Measurements from ENCODE around the gene HACD3.
"Not testable (repeated sequence)": the region's sequence is repeated elsewhere in the genome, so short reads cannot be mapped to it uniquely, and the experiment has no call there.

The HACD3 gene

GRCh38 chr15:65550681-65551098 is 20.4 kb downstream of the HACD3 start:
- DNase-seq = no peak

GRCh38 chr15:65551183-65551582 is 20.9 kb downstream of the HACD3 start:
- no peak for DNase-seq

- not testable (repeated sequence) for DNase-seq
These were observed 22.6 kb downstream of the HACD3 start for GRCh38 chr15:65552851-65553250.

GRCh38 chr15:65553691-65554090 is 23.4 kb downstream of the HACD3 start:
- no peak for DNase-seq

GRCh38 chr15:65556622-65557021 is 26.4 kb downstream of the HACD3 start:
- no peak for DNase-seq

DNA sequence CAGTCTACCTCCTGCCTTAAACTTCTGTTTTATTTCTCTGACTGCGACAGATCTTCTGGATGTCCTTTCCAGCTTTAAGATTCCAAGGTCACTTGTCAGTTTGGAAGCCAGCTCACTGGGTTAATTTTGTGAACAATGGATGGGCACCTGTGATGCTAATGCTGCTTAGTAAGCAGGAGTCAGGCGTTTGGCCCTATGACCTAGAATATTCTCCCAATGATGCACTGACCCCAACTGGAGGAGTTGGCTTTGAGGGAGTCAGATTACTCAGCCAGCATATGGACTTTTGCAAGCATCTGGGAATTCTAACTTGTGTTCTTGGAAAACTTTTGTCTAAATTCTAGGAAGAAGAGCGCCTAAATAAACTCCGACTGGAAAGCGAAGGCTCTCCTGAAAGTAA is 28.1 kb downstream of the HACD3 start:
- no peak for DNase-seq

- DNase-seq = no peak
These were observed 28.9 kb downstream of the HACD3 start for GRCh38 chr15:65558997-65559760.

GRCh38 chr15:65559941-65560340 is 29.7 kb downstream of the HACD3 start:
- DNase-seq = no peak

DNA sequence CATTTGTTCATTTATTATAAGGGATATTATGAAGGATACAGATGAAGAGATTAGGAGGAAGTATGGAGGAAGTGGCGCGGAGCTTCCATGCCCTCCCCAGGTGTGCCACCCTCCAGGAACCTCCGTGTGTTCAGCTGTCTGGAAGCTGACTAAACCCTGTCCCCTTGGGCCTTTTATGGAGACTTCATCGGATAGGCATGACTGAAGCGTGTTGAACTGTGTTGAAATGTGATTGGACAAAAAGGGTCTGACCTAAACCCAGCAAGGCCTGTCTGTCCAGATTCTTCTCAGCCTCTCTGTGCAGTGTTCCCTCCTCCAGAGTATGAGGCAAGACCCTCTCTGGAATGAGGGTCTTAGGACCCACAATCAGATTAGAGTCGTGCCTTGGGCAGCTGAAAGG is 31.7 kb downstream of the HACD3 start:
- no peak for DNase-seq

DNA sequence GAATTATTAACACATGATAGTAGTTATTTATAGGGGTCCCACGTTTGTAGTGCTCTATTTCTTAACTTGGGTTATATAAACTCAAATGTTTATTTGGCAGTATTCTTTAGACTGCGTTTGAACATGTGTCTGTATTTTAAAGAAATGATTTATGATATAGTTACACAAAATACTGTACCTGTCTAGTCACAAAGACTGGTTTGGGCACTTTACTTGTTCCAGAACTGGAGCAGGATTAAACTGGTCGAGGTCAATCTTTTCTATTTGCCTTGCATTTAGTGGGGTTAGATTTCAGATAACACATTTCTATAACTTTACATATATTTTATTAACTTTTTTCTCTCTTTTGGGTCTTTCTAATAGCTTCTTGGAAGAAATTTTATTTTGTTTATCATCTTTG is 39.5 kb downstream of the HACD3 start:
- DNase-seq = no peak

DNA sequence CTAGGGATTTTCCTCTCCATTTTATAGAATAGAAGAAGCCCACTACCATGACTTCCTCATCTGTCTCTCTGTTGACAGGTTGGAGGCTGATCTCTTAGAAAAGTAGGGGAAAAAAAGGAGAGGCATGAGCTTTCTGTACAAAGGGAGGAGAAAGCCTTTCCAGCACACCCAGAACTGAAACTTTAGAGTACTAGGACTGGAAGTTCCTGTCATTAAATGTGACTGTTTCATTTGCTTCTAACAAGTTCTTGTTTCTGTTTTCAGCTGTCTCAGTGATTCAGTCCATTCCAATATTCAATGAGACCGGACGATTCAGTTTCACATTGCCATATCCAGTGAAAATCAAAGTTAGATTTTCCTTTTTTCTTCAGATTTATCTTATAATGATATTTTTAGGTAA is 41.7 kb downstream of the HACD3 start:
- DNase-seq = no peak

- DNase-seq = no peak
These were observed 46.4 kb downstream of the HACD3 start for GRCh38 chr15:65576664-65577063.

DNA sequence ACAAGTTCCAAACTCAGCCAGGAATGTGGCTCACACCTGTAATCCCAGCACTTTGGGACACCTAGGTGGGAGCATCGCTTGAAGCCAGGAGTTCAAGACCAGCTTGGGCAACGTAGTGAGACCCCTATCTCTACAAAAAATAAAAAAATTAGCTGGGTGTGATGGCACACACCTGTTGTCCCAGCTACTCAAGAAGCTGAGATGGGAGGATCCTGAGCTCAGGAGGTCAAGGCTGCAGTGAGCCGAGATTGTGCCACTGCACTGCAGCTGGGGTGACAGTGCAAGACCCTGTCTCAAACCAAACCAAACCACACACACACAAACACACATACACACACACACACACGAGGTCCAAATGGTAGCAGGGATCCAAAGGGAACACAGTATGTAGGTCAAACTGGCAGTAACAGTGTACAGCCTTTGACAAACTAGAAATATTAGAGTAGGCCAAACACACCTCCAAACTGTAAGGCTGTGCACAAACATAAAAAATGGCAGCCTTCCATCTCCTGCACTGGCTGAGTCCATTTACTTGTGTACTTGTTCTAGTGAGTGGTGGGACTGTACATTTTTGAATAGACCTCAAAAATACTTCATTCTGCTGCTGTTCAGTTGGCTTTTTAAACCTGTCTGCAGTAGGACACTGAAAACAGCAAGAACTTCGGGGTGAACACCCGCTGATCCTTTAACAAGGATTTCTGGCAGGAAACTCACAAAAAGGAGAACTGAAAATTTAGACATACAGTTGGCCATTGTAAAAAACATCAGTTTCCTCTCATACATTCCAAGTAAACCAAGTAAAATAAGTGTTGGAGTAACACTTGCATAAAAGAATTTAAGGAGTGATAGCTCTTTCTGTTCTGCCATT is 47.1 kb downstream of the HACD3 start:
- DNase-seq = no peak

GRCh38 chr15:65578904-65579728 is 48.9 kb downstream of the HACD3 start:
- no peak for DNase-seq

DNA sequence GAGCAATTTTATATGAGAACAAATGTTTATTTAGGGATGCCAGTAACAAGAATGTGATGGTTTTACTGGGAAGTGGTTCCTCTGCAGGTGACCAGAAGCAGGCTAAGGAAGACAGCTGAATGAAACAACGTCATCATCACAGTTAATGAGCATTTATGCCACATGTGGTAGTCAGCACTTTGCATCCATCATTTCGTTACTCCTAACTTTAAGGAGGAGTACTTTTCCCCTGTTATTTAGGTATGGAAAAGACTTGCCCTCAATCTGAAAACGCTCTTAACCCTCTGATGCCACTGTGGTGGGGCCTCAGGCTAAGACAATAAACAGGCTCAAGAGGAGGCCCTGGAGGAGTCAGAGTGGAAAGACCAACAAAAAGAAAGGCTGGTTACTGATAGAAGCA is 49.5 kb downstream of the HACD3 start:
- DNase-seq = no peak

DNA sequence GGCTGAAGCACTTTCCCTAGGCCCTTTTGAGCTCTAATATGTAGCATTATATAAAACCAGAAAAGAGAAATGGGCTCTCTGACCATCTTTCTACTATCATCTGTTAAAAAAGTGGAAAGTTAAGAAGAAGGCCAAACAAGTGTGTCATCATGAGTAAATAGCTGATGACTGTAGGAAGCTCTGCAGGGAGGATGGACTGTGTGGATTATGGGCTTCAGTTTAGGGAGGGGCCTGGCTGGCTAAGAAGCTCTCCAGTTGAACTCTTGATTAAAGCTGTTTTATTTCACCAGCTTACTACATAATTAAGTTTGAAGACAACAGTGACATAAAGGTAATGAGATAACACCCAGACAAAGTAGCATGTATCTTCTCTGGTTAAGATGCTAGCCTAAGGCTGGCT is 50.0 kb downstream of the HACD3 start:
- no peak for DNase-seq

GRCh38 chr15:65583701-65584100 is 53.4 kb downstream of the HACD3 start:
- peak; percentile 14 for DNase-seq

DNA sequence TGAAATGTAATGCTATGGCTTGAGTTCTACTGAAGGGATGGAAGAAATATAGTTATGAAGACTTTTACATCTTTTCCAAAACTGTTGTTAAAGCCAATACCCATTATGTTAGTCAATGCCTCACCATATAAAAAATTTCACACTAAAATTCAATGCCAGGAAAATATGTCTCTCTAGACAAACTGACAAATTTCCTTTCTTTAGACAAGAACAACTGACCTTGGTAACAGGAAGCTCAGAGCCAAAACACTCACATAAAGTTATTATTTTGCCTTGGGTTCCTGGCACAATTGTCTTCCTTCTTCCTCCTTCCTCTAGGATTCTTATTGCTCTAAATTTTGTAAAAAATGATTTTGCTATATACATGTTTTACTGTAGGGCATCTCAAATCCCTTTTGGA is 54.0 kb downstream of the HACD3 start:
- no peak for DNase-seq

DNA sequence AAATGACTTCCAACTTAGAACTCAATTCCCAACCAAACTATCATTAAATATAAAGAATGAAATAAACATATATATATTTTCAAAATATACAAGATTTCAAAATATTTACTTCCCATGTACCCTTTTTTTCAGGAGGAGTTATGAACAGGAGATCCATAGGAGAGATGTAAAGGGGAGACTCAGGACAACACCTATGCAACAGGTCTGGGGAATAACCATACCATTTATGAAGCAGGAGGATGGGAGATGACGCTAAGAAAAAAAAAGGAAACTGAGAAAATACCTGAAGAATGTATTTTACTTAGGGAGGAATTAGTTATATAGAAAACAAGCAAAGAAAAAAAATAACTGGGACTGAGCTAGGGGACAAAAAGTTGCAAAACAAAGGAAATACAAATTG is 56.8 kb downstream of the HACD3 start:
- DNase-seq = no peak

DNA sequence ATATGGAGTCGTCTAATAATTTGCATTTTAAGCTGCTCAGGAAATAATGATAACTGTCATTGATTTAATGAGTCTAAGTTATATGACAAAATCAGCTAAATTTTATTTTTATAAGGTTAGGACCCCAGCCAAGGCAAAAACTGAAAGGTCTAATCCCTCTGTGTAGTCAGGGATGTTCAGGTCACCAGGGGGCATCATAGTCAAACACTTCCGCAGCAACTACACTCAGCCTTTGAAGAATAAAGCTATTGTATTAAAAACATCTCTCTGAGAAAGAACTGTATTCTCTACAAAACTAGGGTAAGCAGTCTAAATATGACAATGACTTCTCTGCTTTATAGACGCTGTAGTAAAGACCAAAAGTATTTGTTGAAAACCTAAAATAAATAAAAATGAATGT is 65.7 kb downstream of the HACD3 start:
- no peak for DNase-seq

GRCh38 chr15:65598468-65598867 is 68.2 kb downstream of the HACD3 start:
- DNase-seq = no peak

- no peak for DNase-seq
These were observed 69.4 kb downstream of the HACD3 start for GRCh38 chr15:65599677-65600076.

GRCh38 chr15:65603134-65603533 is 72.9 kb downstream of the HACD3 start:
- DNase-seq = no peak

Measured in effector CD8-positive, alpha-beta T cell (primary cell).